GM15510 (cell line): ENCODE data around the gene ZNF564.

Source experiments
- POLR2A ChIP-seq: IDR thresholded peaks from 3 replicates; pipeline ENCODE4 v1.6.1; 2011; ENCODE audit warnings: borderline replicate concordance; ENCODE audit not compliant: insufficient read length; ENCODE audit errors: extremely low read depth

ZNF564 gene

GRCh38 chr19:12551060-12551832 lies at the start of gene ZNF564:
Gene ZNF564, minus strand, starts transcription at chr19:12551482. Its CDS starts 150 bp downstream, at chr19:12551332.
- TF ChIP-seq POLR2A, result peak; percentile 91

- no peak for TF ChIP-seq POLR2A
Measured at GRCh38 chr19:12597594-12597993, 46.3 kb upstream of the ZNF564 start.

- TF ChIP-seq POLR2A, result no peak
Measured at GRCh38 chr19:12596927-12597548, 45.8 kb upstream of the ZNF564 start.

- no peak for TF ChIP-seq POLR2A
Measured at GRCh38 chr19:12596485-12596884, 45.2 kb upstream of the ZNF564 start.

GRCh38 chr19:12581100-12581499 lies 29.8 kb upstream of the ZNF564 start:
- TF ChIP-seq POLR2A, result no peak

GRCh38 chr19:12580180-12580694 lies 29.0 kb upstream of the ZNF564 start:
- no peak for TF ChIP-seq POLR2A

GRCh38 chr19:12578641-12579040 lies 27.4 kb upstream of the ZNF564 start:
- no peak for TF ChIP-seq POLR2A

- TF ChIP-seq POLR2A, result no peak
Measured at GRCh38 chr19:12574036-12574435, 22.8 kb upstream of the ZNF564 start.

- TF ChIP-seq POLR2A, result no peak
Measured at GRCh38 chr19:12567951-12568350, 16.7 kb upstream of the ZNF564 start.

GRCh38 chr19:12564016-12564664 lies 12.9 kb upstream of the ZNF564 start:
- no peak for TF ChIP-seq POLR2A

- no peak for TF ChIP-seq POLR2A
Measured at GRCh38 chr19:12555456-12555930, 4.2 kb upstream of the ZNF564 start.

GRCh38 chr19:12546903-12547302 lies 4.4 kb downstream of the ZNF564 start:
- TF ChIP-seq POLR2A, result no peak

GRCh38 chr19:12546068-12546467 lies 5.2 kb downstream of the ZNF564 start:
- TF ChIP-seq POLR2A, result no peak

GRCh38 chr19:12545267-12545666 lies 6.0 kb downstream of the ZNF564 start:
- no peak for TF ChIP-seq POLR2A

- TF ChIP-seq POLR2A, result no peak
Measured at GRCh38 chr19:12544401-12544876, 6.8 kb downstream of the ZNF564 start.
